Measurements from ENCODE around the gene EML5.

DNA sequence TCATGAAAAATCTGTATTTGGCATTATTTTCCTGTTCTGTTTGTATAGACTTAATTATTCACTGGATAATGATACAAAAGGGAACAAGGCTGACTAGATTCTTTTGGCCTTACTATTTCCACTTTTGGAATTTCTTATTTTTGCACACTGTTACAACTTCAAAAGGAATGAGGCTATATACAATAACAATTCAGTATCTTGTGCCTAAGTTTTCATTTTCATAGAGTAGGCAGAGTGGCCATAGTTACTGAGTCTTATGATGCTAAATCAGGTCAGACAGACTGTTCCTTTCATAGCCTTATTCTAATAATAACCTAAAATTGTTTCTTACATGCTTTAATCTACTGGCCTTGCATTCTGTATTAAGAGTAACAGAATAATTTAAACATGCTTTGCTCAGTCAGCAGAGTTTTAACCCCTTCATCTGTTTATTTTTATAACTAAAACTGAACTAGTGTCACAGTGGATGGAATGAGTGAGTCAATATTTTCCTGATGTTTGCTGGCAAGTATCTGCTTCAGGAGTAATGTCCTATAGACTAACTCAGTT is 42.2 kb upstream of the EML5 start:
- TF ChIP-seq POLR2AphosphoS5 (IDR thresholded peaks at IDR 0.05; ENCODE audit: low read depth, low read length) (no peak), TAF1 (IDR thresholded peaks at IDR 0.05; ENCODE audit: borderline replicate concordance, insufficient read depth, low read length) (no peak), FOXP2 (optimal IDR thresholded peaks at IDR 0.05; ENCODE audit: borderline replicate concordance, extremely low read depth, extremely low read length, insufficient read depth) (no peak)
- TF ChIP-seq, protein P1, sequence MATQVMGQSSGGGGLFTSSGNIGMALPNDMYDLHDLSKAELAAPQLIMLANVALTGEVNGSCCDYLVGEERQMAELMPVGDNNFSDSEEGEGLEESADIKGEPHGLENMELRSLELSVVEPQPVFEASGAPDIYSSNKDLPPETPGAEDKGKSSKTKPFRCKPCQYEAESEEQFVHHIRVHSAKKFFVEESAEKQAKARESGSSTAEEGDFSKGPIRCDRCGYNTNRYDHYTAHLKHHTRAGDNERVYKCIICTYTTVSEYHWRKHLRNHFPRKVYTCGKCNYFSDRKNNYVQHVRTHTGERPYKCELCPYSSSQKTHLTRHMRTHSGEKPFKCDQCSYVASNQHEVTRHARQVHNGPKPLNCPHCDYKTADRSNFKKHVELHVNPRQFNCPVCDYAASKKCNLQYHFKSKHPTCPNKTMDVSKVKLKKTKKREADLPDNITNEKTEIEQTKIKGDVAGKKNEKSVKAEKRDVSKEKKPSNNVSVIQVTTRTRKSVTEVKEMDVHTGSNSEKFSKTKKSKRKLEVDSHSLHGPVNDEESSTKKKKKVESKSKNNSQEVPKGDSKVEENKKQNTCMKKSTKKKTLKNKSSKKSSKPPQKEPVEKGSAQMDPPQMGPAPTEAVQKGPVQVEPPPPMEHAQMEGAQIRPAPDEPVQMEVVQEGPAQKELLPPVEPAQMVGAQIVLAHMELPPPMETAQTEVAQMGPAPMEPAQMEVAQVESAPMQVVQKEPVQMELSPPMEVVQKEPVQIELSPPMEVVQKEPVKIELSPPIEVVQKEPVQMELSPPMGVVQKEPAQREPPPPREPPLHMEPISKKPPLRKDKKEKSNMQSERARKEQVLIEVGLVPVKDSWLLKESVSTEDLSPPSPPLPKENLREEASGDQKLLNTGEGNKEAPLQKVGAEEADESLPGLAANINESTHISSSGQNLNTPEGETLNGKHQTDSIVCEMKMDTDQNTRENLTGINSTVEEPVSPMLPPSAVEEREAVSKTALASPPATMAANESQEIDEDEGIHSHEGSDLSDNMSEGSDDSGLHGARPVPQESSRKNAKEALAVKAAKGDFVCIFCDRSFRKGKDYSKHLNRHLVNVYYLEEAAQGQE (IDR thresholded peaks at IDR 0.05; ENCODE audit: insufficient read depth in 1 of 2, low read depth in 2 of 2, low read length in 2 of 2), result no peak
